Measurements from ENCODE around the gene ZNF568.

ZNF568 gene

GRCh38 chr19:36915992-36916830 lies at the start of gene ZNF568, which contains the start of gene ZNF829:
Gene ZNF568 (plus strand): TSS chr19:36916332. CDS start chr19:36922771, 6,439 bp downstream.
Gene ZNF829 (minus strand): TSS chr19:36916291. CDS start chr19:36915167, 1,124 bp downstream.
- peak; percentile 93 for DNase-seq

- DNase-seq, result no peak
Measured at GRCh38 chr19:36876993-36877938, 38.9 kb upstream of the ZNF568 start.

- DNase-seq, result no peak
Measured at GRCh38 chr19:36891768-36892357, 24.3 kb upstream of the ZNF568 start.

- no peak for DNase-seq
Measured at GRCh38 chr19:36894849-36895383, 21.2 kb upstream of the ZNF568 start.

GRCh38 chr19:36898422-36898821 lies 17.7 kb upstream of the ZNF568 start:
- no peak for DNase-seq

GRCh38 chr19:36916991-36917390 lies 859 bp downstream of the ZNF568 start:
- DNase-seq, result no peak

- no peak for DNase-seq
Measured at GRCh38 chr19:36918090-36918489, 2.0 kb downstream of the ZNF568 start.

- no peak for DNase-seq
Measured at GRCh38 chr19:36931684-36932083, 15.6 kb downstream of the ZNF568 start.

- DNase-seq, result no peak
Measured at GRCh38 chr19:36939153-36939552, 23.0 kb downstream of the ZNF568 start.

GRCh38 chr19:36950335-36951119 lies 34.4 kb downstream of the ZNF568 start:
- no peak for DNase-seq

GRCh38 chr19:36962346-36962745 lies 46.2 kb downstream of the ZNF568 start:
- DNase-seq, result no peak

GRCh38 chr19:36963280-36963679 lies 47.1 kb downstream of the ZNF568 start:
- no peak for DNase-seq

GRCh38 chr19:36972571-36972970 lies 56.4 kb downstream of the ZNF568 start:
- no peak for DNase-seq

GRCh38 chr19:36973021-36973843 lies 57.1 kb downstream of the ZNF568 start:
- DNase-seq, result peak; percentile 87

- DNase-seq, result no peak
Measured at GRCh38 chr19:36973844-36974195, 57.7 kb downstream of the ZNF568 start.

- no peak for DNase-seq
Measured at GRCh38 chr19:36986131-36986530, 70.0 kb downstream of the ZNF568 start.

- no peak for DNase-seq
Measured at GRCh38 chr19:36986601-36987000, 70.5 kb downstream of the ZNF568 start.

- no peak for DNase-seq
Measured at GRCh38 chr19:36987091-36987490, 71.0 kb downstream of the ZNF568 start.

- DNase-seq, result no peak
Measured at GRCh38 chr19:36997152-36997842, 81.2 kb downstream of the ZNF568 start.

GRCh38 chr19:36997843-36998235 lies 81.7 kb downstream of the ZNF568 start:
- no peak for DNase-seq

GRCh38 chr19:36999313-36999712 lies 83.2 kb downstream of the ZNF568 start:
- DNase-seq, result no peak
